GM23338 (cell line): ENCODE measurements around the gene ODF2L.

ENCODE experiments used
- CREB1 ChIP-seq: fragments of 250-450 bp; sonication (Bioruptor Pico); IDR thresholded peaks from 2 replicates; pipeline ENCODE4 v1.5.0; 2020; ENCODE audit warnings: low read depth, mild to moderate bottlenecking, moderate library complexity
- CTCF ChIP-seq, 2 experiments: fragments of 200-600 bp in 1 of 2; sonication (generic) in 1 of 2; conservative IDR thresholded peaks; 2 replicates each; pipeline versions ENCODE4 v1.5.1 to v1.6.1; 2016 to 2017; ENCODE audit warnings: antibody characterized with exemption in 2 of 2, low read depth in 2 of 2, mild to moderate bottlenecking in 2 of 2, moderate library complexity in 1 of 2
- EZH2 ChIP-seq: fragments of 200-600 bp; sonication (generic); IDR thresholded peaks from one replicate; pipeline ENCODE4 v1.8.0; 2017; ENCODE audit warnings: antibody characterized with exemption, mild to moderate bottlenecking, low read depth; ENCODE audit not compliant: unreplicated experiment
- NANOG ChIP-seq: IDR thresholded peaks from 2 replicates; pipeline ENCODE4 v1.6.1; 2016; ENCODE audit warnings: antibody characterized with exemption, borderline replicate concordance
- POLR2AphosphoS5 ChIP-seq: IDR thresholded peaks from 2 replicates; pipeline ENCODE4 v1.6.1; 2016; ENCODE audit warnings: antibody characterized with exemption, low read depth
- ZNF331 ChIP-seq: fragments of 250-450 bp; sonication (Bioruptor Pico); IDR thresholded peaks from 2 replicates; pipeline ENCODE4 v1.5.0; 2020; ENCODE audit warnings: low read depth, mild to moderate bottlenecking, moderate library complexity

DNA sequence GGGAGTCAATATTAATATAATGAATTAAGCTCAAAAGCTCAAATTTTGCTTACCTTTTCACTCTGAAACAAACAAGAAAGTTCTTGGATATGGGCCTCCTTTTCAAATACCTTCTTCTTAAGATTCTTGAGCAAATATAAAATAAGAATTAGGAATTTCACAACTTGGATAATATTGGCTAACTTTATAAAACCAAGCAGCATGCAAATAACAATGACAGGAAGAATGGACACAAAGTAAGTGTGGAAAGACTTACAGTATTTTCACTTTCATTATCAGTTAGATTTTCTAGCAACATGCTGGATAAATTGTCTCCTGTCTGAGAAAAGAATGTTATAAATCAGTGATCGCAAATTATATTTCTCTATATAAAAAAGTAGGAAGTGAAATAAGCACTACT lies 13.2 kb downstream of the ODF2L start:
- TF ChIP-seq CTCF (conservative IDR thresholded peaks at IDR 0.05; ENCODE audit: low read depth in 2 of 2) = no peak
- no peak for TF ChIP-seq EZH2
- TF ChIP-seq POLR2AphosphoS5 = no peak
- TF ChIP-seq CREB1 (CRISPR knock-in tag) = no peak
- no peak for TF ChIP-seq ZNF331 (CRISPR knock-in tag)
- TF ChIP-seq NANOG = no peak
